HL-60 (cell line): Measurements from ENCODE around the gene FILIP1L.

ENCODE experiments used
- DNase-seq, 2 experiments: peaks; one replicate each; pipeline ENCODE4 v3.0.0-alpha.2; 2010 to 2020; ENCODE audit warnings: low read depth in 1 of 2, low spot score in 1 of 2
- H3K27ac ChIP-seq: fragments of 250-450 bp; sonication (Bioruptor Pico); replicated peaks from 2 replicates; pipeline ENCODE4 v1.5.1; 2020; ENCODE audit warnings: mild to moderate bottlenecking, moderate library complexity
- H3K27me3 ChIP-seq: fragments of 250-450 bp; sonication (Bioruptor Pico); 2 replicates; pipeline ENCODE4 v1.5.1; 2021; ENCODE audit warnings: mild to moderate bottlenecking, moderate library complexity; ENCODE audit not compliant: insufficient read depth, poor library complexity, severe bottlenecking
- H3K4me3 ChIP-seq: replicated peaks from 2 replicates; pipeline ENCODE4 v1.5.1; 2011; ENCODE audit warnings: mild to moderate bottlenecking, control low read depth, low read length; ENCODE audit not compliant: insufficient read depth
- CTCF ChIP-seq: IDR thresholded peaks from one replicate; pipeline ENCODE4 v1.5.1; 2011; ENCODE audit warnings: low read length, control low read depth, inconsistent platforms; ENCODE audit not compliant: insufficient read depth
- GABPA ChIP-seq: IDR thresholded peaks from 2 replicates; pipeline ENCODE4 v1.6.1; 2012; ENCODE audit warnings: low read depth
- POLR2AphosphoS5 ChIP-seq: IDR thresholded peaks from 2 replicates; pipeline ENCODE4 v1.6.1; 2012; ENCODE audit warnings: low read depth
- REST ChIP-seq: IDR thresholded peaks from 2 replicates; pipeline ENCODE4 v1.6.1; 2012; ENCODE audit warnings: low read depth; ENCODE audit not compliant: insufficient replicate concordance
- SPI1 ChIP-seq: IDR thresholded peaks from 2 replicates; pipeline ENCODE4 v1.6.1; 2012; ENCODE audit warnings: low read depth, mild to moderate bottlenecking, borderline replicate concordance

The FILIP1L gene

DNA sequence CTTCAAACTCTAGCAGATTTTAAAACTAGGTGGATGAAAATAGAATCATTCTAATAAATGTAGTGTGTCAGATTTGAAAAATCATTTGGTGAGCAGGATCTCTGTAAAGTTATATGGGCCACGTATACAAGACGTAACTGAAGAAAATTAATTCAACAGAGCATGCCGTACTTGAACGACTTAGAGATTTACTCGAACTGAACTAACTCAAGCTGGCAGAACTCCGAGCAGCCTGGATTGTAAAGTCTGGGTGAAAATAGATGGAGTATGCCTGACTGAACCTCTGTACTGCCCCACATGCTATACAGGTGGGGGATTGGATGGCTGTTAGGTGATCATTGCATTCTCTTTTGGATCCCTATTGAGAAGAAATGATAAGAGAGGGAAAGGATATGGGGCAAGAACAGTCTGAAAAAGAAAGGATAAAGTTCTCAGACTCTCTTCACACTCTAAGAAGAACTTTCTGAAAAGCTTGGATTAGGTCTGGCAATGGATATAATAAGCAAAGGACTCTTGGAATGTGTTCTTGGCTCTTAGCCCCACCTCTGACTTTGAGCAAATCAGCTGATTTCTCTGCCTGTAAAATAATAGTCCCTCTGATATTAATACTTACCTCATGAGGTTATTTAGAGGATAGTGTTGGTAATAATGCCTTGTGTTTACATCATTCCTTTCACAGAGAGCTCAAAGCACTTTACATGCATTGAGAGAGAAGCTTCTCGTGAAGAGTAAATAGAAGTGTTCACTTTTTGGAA, 147.5 kb downstream of the FILIP1L start:
- Histone ChIP-seq H3K27ac (no peak overlapping the region), H3K27me3 (no peaks in the 10 kb centered on the region), H3K4me3 (no peak overlapping the region)
- no peak for TF ChIP-seq SPI1
- no peak for TF ChIP-seq CTCF
- no peak for TF ChIP-seq POLR2AphosphoS5
- TF ChIP-seq GABPA, result no peak
- DNase-seq, result no peak

GRCh38 chr3:99965681-99966408, 148.5 kb downstream of the FILIP1L start:
- no peak overlapping the region for H3K27ac ChIP-seq
- H3K4me3 ChIP-seq, result no peak overlapping the region
- TF ChIP-seq POLR2AphosphoS5, result no peak
- no peak for TF ChIP-seq SPI1
- TF ChIP-seq REST, result no peak
- no peak for TF ChIP-seq GABPA
- no peak for TF ChIP-seq CTCF
- DNase-seq, result no peak
- no peaks in the 10 kb centered on the region for H3K27me3 ChIP-seq

- TF ChIP-seq CTCF (no peak), SPI1 (no peak), REST (no peak), GABPA (no peak), POLR2AphosphoS5 (no peak)
- no peak overlapping the region for H3K27ac ChIP-seq
- no peak overlapping the region for H3K4me3 ChIP-seq
- no peak for DNase-seq
- no peaks in the 10 kb centered on the region for H3K27me3 ChIP-seq
These were observed 149.2 kb downstream of the FILIP1L start for GRCh38 chr3:99965077-99965476.
